IMR-90 (cell line): Measurements from ENCODE around the gene KATNIP.

Experiments
- BHLHE40 ChIP-seq: fragments of 150-350 bp; IDR thresholded peaks from 2 replicates; pipeline ENCODE4 v1.6.1; 2016; ENCODE audit warnings: mild to moderate bottlenecking, low read depth, low read length
- CEBPB ChIP-seq: IDR thresholded peaks from 2 replicates; pipeline ENCODE4 v1.6.1; 2012; ENCODE audit warnings: low read depth, low read length, improper control_type of control experiment
- FOS ChIP-seq: fragments of 150-350 bp; IDR thresholded peaks from 2 replicates; pipeline ENCODE4 v1.6.1; 2016; ENCODE audit warnings: low read depth, low read length
- MAZ ChIP-seq: IDR thresholded peaks from 2 replicates; pipeline ENCODE4 v1.6.1; 2012; ENCODE audit warnings: low read depth, mild to moderate bottlenecking, low read length, improper control_type of control experiment, moderate library complexity, borderline replicate concordance
- POLR2A ChIP-seq: IDR thresholded peaks from 2 replicates; pipeline ENCODE4 v1.6.1; 2012; ENCODE audit warnings: mild to moderate bottlenecking, low read depth, low read length
- RCOR1 ChIP-seq: IDR thresholded peaks from 2 replicates; pipeline ENCODE4 v1.6.1; 2012; ENCODE audit warnings: mild to moderate bottlenecking, low read length, improper control_type of control experiment; ENCODE audit not compliant: insufficient replicate concordance
- RFX5 ChIP-seq: IDR thresholded peaks from 2 replicates; pipeline ENCODE4 v1.8.0; 2012; ENCODE audit warnings: low read depth, mild to moderate bottlenecking, low read length, moderate library complexity
- SMC3 ChIP-seq: fragments of 150-350 bp; IDR thresholded peaks from 2 replicates; pipeline ENCODE4 v1.6.1; 2016; ENCODE audit warnings: low read depth, mild to moderate bottlenecking, antibody characterized with exemption, low read length, moderate library complexity
- USF2 ChIP-seq: fragments of 150-350 bp; IDR thresholded peaks from 2 replicates; pipeline ENCODE4 v1.6.1; 2017; ENCODE audit warnings: mild to moderate bottlenecking, antibody characterized with exemption, low read length, low read depth
- TF ChIP-seq, protein P1 (sequence below): conservative IDR thresholded peaks from 2 replicates; pipeline ENCODE4 v1.5.1; 2012; ENCODE audit warnings: mild to moderate bottlenecking, low read depth, low read length, improper control_type of control experiment

DNA sequence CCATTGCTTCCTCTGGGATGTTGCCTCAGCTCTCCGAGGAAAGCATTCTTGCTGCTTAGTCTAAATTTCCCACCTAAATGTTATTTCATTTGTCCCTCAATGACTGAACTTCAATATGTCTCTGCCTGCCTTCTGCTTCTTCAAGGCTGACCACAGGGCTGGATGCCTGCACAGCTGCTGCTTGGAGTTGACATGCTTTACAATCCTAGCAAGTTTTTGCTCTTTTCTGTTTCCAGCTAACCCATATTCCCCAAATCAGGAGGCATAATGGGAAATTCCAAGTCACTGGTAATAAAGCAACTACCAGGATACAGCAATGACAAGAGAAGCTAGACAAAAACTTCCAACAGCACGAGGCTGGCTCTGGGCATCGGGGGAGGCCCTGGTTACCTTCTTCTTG lies 49.1 kb upstream of the KATNIP start:
- TF ChIP-seq, protein P1, sequence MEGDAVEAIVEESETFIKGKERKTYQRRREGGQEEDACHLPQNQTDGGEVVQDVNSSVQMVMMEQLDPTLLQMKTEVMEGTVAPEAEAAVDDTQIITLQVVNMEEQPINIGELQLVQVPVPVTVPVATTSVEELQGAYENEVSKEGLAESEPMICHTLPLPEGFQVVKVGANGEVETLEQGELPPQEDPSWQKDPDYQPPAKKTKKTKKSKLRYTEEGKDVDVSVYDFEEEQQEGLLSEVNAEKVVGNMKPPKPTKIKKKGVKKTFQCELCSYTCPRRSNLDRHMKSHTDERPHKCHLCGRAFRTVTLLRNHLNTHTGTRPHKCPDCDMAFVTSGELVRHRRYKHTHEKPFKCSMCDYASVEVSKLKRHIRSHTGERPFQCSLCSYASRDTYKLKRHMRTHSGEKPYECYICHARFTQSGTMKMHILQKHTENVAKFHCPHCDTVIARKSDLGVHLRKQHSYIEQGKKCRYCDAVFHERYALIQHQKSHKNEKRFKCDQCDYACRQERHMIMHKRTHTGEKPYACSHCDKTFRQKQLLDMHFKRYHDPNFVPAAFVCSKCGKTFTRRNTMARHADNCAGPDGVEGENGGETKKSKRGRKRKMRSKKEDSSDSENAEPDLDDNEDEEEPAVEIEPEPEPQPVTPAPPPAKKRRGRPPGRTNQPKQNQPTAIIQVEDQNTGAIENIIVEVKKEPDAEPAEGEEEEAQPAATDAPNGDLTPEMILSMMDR: no peak
- TF ChIP-seq BHLHE40 (no peak), USF2 (no peak), POLR2A (no peak), MAZ (no peak), CEBPB (no peak), RCOR1 (no peak), FOS (no peak), RFX5 (no peak), SMC3 (no peak)
